H9 (cell line): ENCODE data around the gene CLIC1. TPM values are rescaled to one million over a fixed set of nuclear protein-coding genes. Genes with fewer than 3 reads are reported as not detected.

Source experiments
- DNase-seq: peaks from one replicate; pipeline ENCODE4 v3.0.0-alpha.2; 2017
- H2AFZ ChIP-seq: one replicate; pipeline ENCODE4 v1.6.1; 2013; ENCODE audit warnings: mild to moderate bottlenecking, low read length, control low read depth, moderate library complexity
- H2AK5ac ChIP-seq: 2 replicates; pipeline ENCODE4 v1.6.1; 2013; ENCODE audit warnings: low read length, control low read depth, mixed read lengths; ENCODE audit not compliant: insufficient read length
- H2BK120ac ChIP-seq: one replicate; pipeline ENCODE4 v1.6.1; 2013; ENCODE audit warnings: low read depth, mild to moderate bottlenecking, low read length, control low read depth, inconsistent platforms; ENCODE audit not compliant: poor library complexity, severe bottlenecking
- H2BK12ac ChIP-seq: 2 replicates; pipeline ENCODE4 v1.6.1; 2013; ENCODE audit warnings: low read length, control low read depth, mixed read lengths, low read depth; ENCODE audit not compliant: insufficient read length
- H2BK15ac ChIP-seq: 2 replicates; pipeline ENCODE4 v1.6.1; 2013; ENCODE audit warnings: low read depth, low read length, control low read depth
- H2BK20ac ChIP-seq: one replicate; pipeline ENCODE4 v1.6.1; 2013; ENCODE audit warnings: low read depth, mild to moderate bottlenecking, low read length, control low read depth, inconsistent platforms; ENCODE audit not compliant: poor library complexity, severe bottlenecking
- H2BK5ac ChIP-seq: 2 replicates; pipeline ENCODE4 v1.6.1; 2013; ENCODE audit warnings: low read length, control low read depth, mixed read lengths; ENCODE audit not compliant: insufficient read length
- H3K14ac ChIP-seq: 2 replicates; pipeline ENCODE4 v1.6.1; 2013; ENCODE audit warnings: low read length, control low read depth; ENCODE audit not compliant: insufficient read depth
- H3K18ac ChIP-seq: 2 replicates; pipeline ENCODE4 v1.6.1; 2013; ENCODE audit warnings: low read depth, mild to moderate bottlenecking, mixed read lengths, low read length, control low read depth; ENCODE audit not compliant: insufficient read length
- H3K23ac ChIP-seq: 2 replicates; pipeline ENCODE4 v1.6.1; 2013; ENCODE audit warnings: low read length, control low read depth, mixed read lengths, low read depth; ENCODE audit not compliant: insufficient read length
- H3K23me2 ChIP-seq: 2 replicates; pipeline ENCODE4 v1.6.1; 2013; ENCODE audit warnings: low read depth, mild to moderate bottlenecking, mixed read lengths, low read length, control low read depth; ENCODE audit not compliant: insufficient read length, poor library complexity, severe bottlenecking
- H3K27ac ChIP-seq: 2 replicates; pipeline ENCODE4 v1.5.1; 2013; ENCODE audit warnings: low read length, control low read depth, mixed read lengths, low read depth; ENCODE audit not compliant: insufficient read length
- H3K27me3 ChIP-seq: 2 replicates; pipeline ENCODE4 v1.6.1; 2013; ENCODE audit warnings: low read length, control low read depth, inconsistent platforms; ENCODE audit not compliant: insufficient read depth
- H3K4ac ChIP-seq: 2 replicates; pipeline ENCODE4 v1.6.1; 2013; ENCODE audit warnings: low read depth, mild to moderate bottlenecking, control low read depth, inconsistent platforms, low read length, moderate library complexity
- H3K4me1 ChIP-seq: 2 replicates; pipeline ENCODE4 v1.6.1; 2013; ENCODE audit warnings: low read length, control low read depth, inconsistent platforms; ENCODE audit not compliant: insufficient read depth
- H3K4me2 ChIP-seq: 2 replicates; pipeline ENCODE4 v1.6.1; 2013; ENCODE audit warnings: low read length, control low read depth, mixed read lengths; ENCODE audit not compliant: insufficient read length, insufficient read depth
- H3K56ac ChIP-seq: 2 replicates; pipeline ENCODE4 v1.6.1; 2013; ENCODE audit warnings: low read depth, mild to moderate bottlenecking, mixed read lengths, low read length, control low read depth; ENCODE audit not compliant: insufficient read length
- H3K79me1 ChIP-seq: 2 replicates; pipeline ENCODE4 v1.6.1; 2013; ENCODE audit warnings: low read depth, mild to moderate bottlenecking, moderate library complexity, low read length, control low read depth, inconsistent platforms; ENCODE audit not compliant: insufficient read depth, poor library complexity, severe bottlenecking
- H3K79me2 ChIP-seq: 2 replicates; pipeline ENCODE4 v1.6.1; 2013; ENCODE audit warnings: low read length, control low read depth, inconsistent platforms; ENCODE audit not compliant: insufficient read depth
- H3K9ac ChIP-seq: 2 replicates; pipeline ENCODE4 v1.6.1; 2013; ENCODE audit warnings: low read length, control low read depth, mixed read lengths; ENCODE audit not compliant: insufficient read length; ENCODE audit errors: extremely low read depth
- H3K9me3 ChIP-seq: one replicate; pipeline ENCODE4 v1.6.1; 2013; ENCODE audit warnings: low read depth, low read length, inconsistent platforms; ENCODE audit not compliant: control insufficient read depth
- H3T11ph ChIP-seq: one replicate; pipeline ENCODE4 v1.6.1; 2013; ENCODE audit warnings: mild to moderate bottlenecking, low read length, control low read depth, inconsistent platforms
- H4K20me1 ChIP-seq: one replicate; pipeline ENCODE4 v1.6.1; 2013; ENCODE audit not compliant: control insufficient read depth, insufficient read length, insufficient read depth
- H4K5ac ChIP-seq: 2 replicates; pipeline ENCODE4 v1.6.1; 2013; ENCODE audit warnings: low read depth, mild to moderate bottlenecking, mixed read lengths, low read length, control low read depth; ENCODE audit not compliant: insufficient read length
- H4K8ac ChIP-seq: replicated peaks from 2 replicates; pipeline ENCODE4 v1.6.1; 2013; ENCODE audit warnings: low read length, control low read depth, mixed read lengths, low read depth; ENCODE audit not compliant: insufficient read length
- H4K91ac ChIP-seq: 2 replicates; pipeline ENCODE4 v1.6.1; 2013; ENCODE audit warnings: low read depth, mild to moderate bottlenecking, moderate library complexity, mixed read lengths, low read length, control low read depth; ENCODE audit not compliant: insufficient read length
- H3K27ac Mint-ChIP-seq, 3 experiments: 2 replicates in 2 of 3; 3 replicates in 1 of 3; pipeline ENCODE4 v1.8.0; 2020 to 2021; ENCODE audit warnings: mixed read lengths in 3 of 3, mild to moderate bottlenecking in 1 of 3, moderate library complexity in 1 of 3
- H3K27me3 Mint-ChIP-seq: 2 replicates; pipeline ENCODE4 v1.8.0; 2021; ENCODE audit warnings: low read depth, mild to moderate bottlenecking, moderate library complexity, mixed read lengths
- H3K36me3 Mint-ChIP-seq, 3 experiments: 2 replicates in 2 of 3; 3 replicates in 1 of 3; pipeline ENCODE4 v1.8.0; 2020 to 2021; ENCODE audit warnings: low read depth in 3 of 3, mixed read lengths in 3 of 3; ENCODE audit not compliant: insufficient read depth in 1 of 3
- H3K4me1 Mint-ChIP-seq, 2 experiments: 2 replicates each; pipeline ENCODE4 v1.8.0; 2020; ENCODE audit warnings: mixed read lengths in 2 of 2
- H3K4me3 Mint-ChIP-seq, 2 experiments: 2 replicates in 1 of 2; 3 replicates in 1 of 2; pipeline ENCODE4 v1.8.0; 2020 to 2021; ENCODE audit warnings: mild to moderate bottlenecking in 2 of 2, mixed read lengths in 2 of 2, moderate library complexity in 1 of 2
- H3K9me3 Mint-ChIP-seq, 2 experiments: 2 replicates in 1 of 2; 3 replicates in 1 of 2; pipeline ENCODE4 v1.8.0; 2020; ENCODE audit warnings: mild to moderate bottlenecking in 2 of 2, mixed read lengths in 2 of 2, moderate library complexity in 1 of 2
- WGBS: extraction: QIAGEN DNeasy Blood & Tissue Kit; methylation state at CpG from one replicate; pipeline ENCODE4 v1.1.7; 2013; ENCODE audit warnings: missing lambda C conversion rate, low lambda C conversion rate, mixed read lengths; ENCODE audit not compliant: insufficient read length; ENCODE audit errors: extremely low coverage; 5-methylcytosine and 5-hydroxymethylcytosine counted together
- total RNA-seq: library from RNA; stranded (reverse); gene quantifications from 2 replicates; pipeline ENCODE4 v1.2.1, GENCODE V29; 2021
- TF ChIP-seq, protein P1 (sequence below): fragments of 200-600 bp; sonication (generic); conservative IDR thresholded peaks from 3 replicates; pipeline ENCODE4 v1.8.0; 2021; ENCODE audit warnings: antibody characterized with exemption, mild to moderate bottlenecking

CLIC1 gene
- total RNA-seq, 1 experiment from 2014 or later = 265 TPM

DNA sequence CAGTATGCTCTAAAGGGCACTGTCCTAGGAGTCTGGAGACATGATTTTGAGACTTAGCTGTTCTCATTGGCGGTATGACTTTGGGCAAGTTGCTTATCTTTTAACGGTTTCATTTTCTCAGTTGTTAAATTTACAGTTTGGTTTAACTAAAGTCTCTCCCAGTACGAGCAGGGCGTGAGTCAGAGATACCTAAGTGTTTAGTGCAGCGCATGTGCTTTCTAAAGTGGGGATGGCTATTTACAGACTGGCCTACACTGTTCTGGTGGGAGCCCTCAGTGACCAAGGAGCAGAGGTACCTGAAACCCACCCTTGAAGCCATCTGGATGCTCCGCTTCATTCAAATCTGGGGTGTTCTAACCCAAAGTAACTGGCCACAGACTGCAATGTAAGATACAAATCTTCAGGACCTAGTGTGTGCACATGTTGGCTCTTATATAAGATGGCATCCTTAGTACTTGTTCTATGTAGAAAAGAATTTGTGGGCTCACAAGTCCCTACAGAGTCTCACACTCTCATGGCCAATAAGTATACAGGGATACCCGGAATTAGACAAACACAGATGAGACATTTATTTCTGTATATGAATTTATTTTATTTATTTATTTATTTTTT lies 14.2 kb upstream of the CLIC1 start:
- H2BK5ac ChIP-seq = no peak overlapping the region
- H3K56ac ChIP-seq = no peak overlapping the region
- no peak overlapping the region for H3K9ac ChIP-seq
- no peaks in the 10 kb centered on the region for H3K79me2 ChIP-seq
- H3K9me3 ChIP-seq = no peaks in the 10 kb centered on the region
- no peaks in the 10 kb centered on the region for H3K9me3 Mint-ChIP-seq
- no peak overlapping the region for H3K23ac ChIP-seq
- no peaks in the 10 kb centered on the region for H3K79me1 ChIP-seq
- H3K14ac ChIP-seq = no peak overlapping the region
- no CpG with 5 or more reads among the region's 7 CpGs for WGBS
- no peak overlapping the region for H4K91ac ChIP-seq
- no peak overlapping the region for H2BK120ac ChIP-seq
- no peaks in the 10 kb centered on the region for H3K27me3 ChIP-seq
- H3K36me3 Mint-ChIP-seq = peaks cover 6 to 24% (median 15%) of the 10 kb centered on the region in 3 experiments; a peak in 6 of 7 replicates
- no peak overlapping the region for H3K4me2 ChIP-seq
- no peak overlapping the region for H3K4me3 Mint-ChIP-seq
- no peak overlapping the region for H2AFZ ChIP-seq
- no peak overlapping the region for H2BK15ac ChIP-seq
- H3K23me2 ChIP-seq = no peaks in the 10 kb centered on the region
- H2AK5ac ChIP-seq = no peak overlapping the region
- no peak overlapping the region for H3T11ph ChIP-seq
- H3K27ac ChIP-seq = no peak overlapping the region
- H4K20me1 ChIP-seq = no peaks in the 10 kb centered on the region
- H3K4ac ChIP-seq = no peak overlapping the region
- no peak overlapping the region for H2BK20ac ChIP-seq
- H4K5ac ChIP-seq = no peak overlapping the region
- no peaks in the 10 kb centered on the region for H3K27me3 Mint-ChIP-seq
- no peaks in the 10 kb centered on the region for H3K4me1 Mint-ChIP-seq
- TF ChIP-seq, protein P1, sequence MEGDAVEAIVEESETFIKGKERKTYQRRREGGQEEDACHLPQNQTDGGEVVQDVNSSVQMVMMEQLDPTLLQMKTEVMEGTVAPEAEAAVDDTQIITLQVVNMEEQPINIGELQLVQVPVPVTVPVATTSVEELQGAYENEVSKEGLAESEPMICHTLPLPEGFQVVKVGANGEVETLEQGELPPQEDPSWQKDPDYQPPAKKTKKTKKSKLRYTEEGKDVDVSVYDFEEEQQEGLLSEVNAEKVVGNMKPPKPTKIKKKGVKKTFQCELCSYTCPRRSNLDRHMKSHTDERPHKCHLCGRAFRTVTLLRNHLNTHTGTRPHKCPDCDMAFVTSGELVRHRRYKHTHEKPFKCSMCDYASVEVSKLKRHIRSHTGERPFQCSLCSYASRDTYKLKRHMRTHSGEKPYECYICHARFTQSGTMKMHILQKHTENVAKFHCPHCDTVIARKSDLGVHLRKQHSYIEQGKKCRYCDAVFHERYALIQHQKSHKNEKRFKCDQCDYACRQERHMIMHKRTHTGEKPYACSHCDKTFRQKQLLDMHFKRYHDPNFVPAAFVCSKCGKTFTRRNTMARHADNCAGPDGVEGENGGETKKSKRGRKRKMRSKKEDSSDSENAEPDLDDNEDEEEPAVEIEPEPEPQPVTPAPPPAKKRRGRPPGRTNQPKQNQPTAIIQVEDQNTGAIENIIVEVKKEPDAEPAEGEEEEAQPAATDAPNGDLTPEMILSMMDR = no peak
- no peak for DNase-seq
- no peak overlapping the region for H4K8ac ChIP-seq
- H3K18ac ChIP-seq = no peak overlapping the region
- no peak overlapping the region for H2BK12ac ChIP-seq
- H3K4me1 ChIP-seq = no peaks in the 10 kb centered on the region
- H3K27ac Mint-ChIP-seq = no peak overlapping the region
